ENCODE data around the gene CACNB4. TPM values are rescaled to one million over a fixed set of nuclear protein-coding genes. Genes with fewer than 3 reads are reported as not detected.

CACNB4 gene
- total RNA-seq, 2 donors from 2014 or later = 0.93 to 0.95 TPM

- no peaks in the 10 kb centered on the region for H3K9me3 ChIP-seq (ENCODE audit: control insufficient read depth, low read length)
- no peaks in the 10 kb centered on the region for H3K27me3 Mint-ChIP-seq (ENCODE audit: insufficient read depth)
- no peak overlapping the region for H3K27ac ChIP-seq (ENCODE audit: low read depth, low read length)
- H3K9ac ChIP-seq (ENCODE audit: extremely low read depth, low read length, poor library complexity, severe bottlenecking) = no peak overlapping the region
- DNase-seq = no peak
- H3K36me3 ChIP-seq (ENCODE audit: control insufficient read depth, insufficient read depth, low read length) = peaks cover 15% of the 10 kb centered on the region
- H3K4me3 Mint-ChIP-seq = no peak overlapping the region
- peaks cover 2% of the 10 kb centered on the region for H3K4me1 Mint-ChIP-seq
- peaks cover 2% of the 10 kb centered on the region for H3K9me3 Mint-ChIP-seq
- no peaks in the 10 kb centered on the region for H3K27me3 ChIP-seq (ENCODE audit: control insufficient read depth, insufficient read depth, low read length, poor library complexity, severe bottlenecking)
- WGBS, 2 experiments (ENCODE audit: insufficient coverage in 1 of 2, insufficient read length in 1 of 2) = 100% methylated on average over 1 of the region's 1 CpG
- no peak overlapping the region for H3K27ac Mint-ChIP-seq
- peaks cover 39% of the 10 kb centered on the region for H3K36me3 Mint-ChIP-seq (ENCODE audit: low read depth)
- no peak for TF ChIP-seq CTCF (conservative IDR thresholded peaks at IDR 0.05)
- no peaks in the 10 kb centered on the region for H3K4me1 ChIP-seq (ENCODE audit: control insufficient read depth, insufficient read depth, low read length)
- no peak overlapping the region for H3K4me3 ChIP-seq (ENCODE audit: low read length)
Observed at GRCh38 chr2:151790689-151791088, 308.2 kb downstream of the CACNB4 start.

GRCh38 chr2:151789055-151789834, 309.6 kb downstream of the CACNB4 start:
- Histone ChIP-seq H3K9ac (ENCODE audit: extremely low read depth, low read length, poor library complexity, severe bottlenecking) (no peak overlapping the region), H3K36me3 (ENCODE audit: control insufficient read depth, insufficient read depth, low read length) (peaks cover 21% of the 10 kb centered on the region), H3K27ac (ENCODE audit: low read depth, low read length) (no peak overlapping the region), H3K4me1 (ENCODE audit: control insufficient read depth, insufficient read depth, low read length) (no peaks in the 10 kb centered on the region), H3K27me3 (ENCODE audit: control insufficient read depth, insufficient read depth, low read length, poor library complexity, severe bottlenecking) (no peaks in the 10 kb centered on the region), H3K4me3 (ENCODE audit: low read length) (no peak overlapping the region), H3K9me3 (ENCODE audit: control insufficient read depth, low read length) (no peaks in the 10 kb centered on the region)
- no peak for TF ChIP-seq CTCF (conservative IDR thresholded peaks at IDR 0.05)
- H3K27ac Mint-ChIP-seq = no peak overlapping the region
- no peaks in the 10 kb centered on the region for H3K27me3 Mint-ChIP-seq (ENCODE audit: insufficient read depth)
- DNase-seq = no peak
- H3K4me3 Mint-ChIP-seq = no peak overlapping the region
- 86 to 92% methylated on average over 3 of the region's 4 CpGs for WGBS, 2 experiments (ENCODE audit: insufficient coverage in 1 of 2, insufficient read length in 1 of 2)
- peaks cover 2% of the 10 kb centered on the region for H3K9me3 Mint-ChIP-seq
- peaks cover 46% of the 10 kb centered on the region for H3K36me3 Mint-ChIP-seq (ENCODE audit: low read depth)
- H3K4me1 Mint-ChIP-seq = peaks cover 2% of the 10 kb centered on the region

GRCh38 chr2:151786483-151786882, 312.4 kb downstream of the CACNB4 start:
- TF ChIP-seq CTCF (conservative IDR thresholded peaks at IDR 0.05) = no peak

More at GRCh38 chr2:151786483-151786882, 312.4 kb downstream of the CACNB4 start:
- DNase-seq = no peak
- Mint-ChIP-seq H3K4me3 (no peak overlapping the region), H3K9me3 (no peaks in the 10 kb centered on the region), H3K27ac (no peak overlapping the region), H3K27me3 (ENCODE audit: insufficient read depth) (no peaks in the 10 kb centered on the region), H3K4me1 (peaks cover 2% of the 10 kb centered on the region), H3K36me3 (ENCODE audit: low read depth) (peaks cover 49% of the 10 kb centered on the region)
- Histone ChIP-seq H3K27me3 (ENCODE audit: control insufficient read depth, insufficient read depth, low read length, poor library complexity, severe bottlenecking) (no peaks in the 10 kb centered on the region), H3K27ac (ENCODE audit: low read depth, low read length) (no peak overlapping the region), H3K9ac (ENCODE audit: extremely low read depth, low read length, poor library complexity, severe bottlenecking) (no peak overlapping the region), H3K9me3 (ENCODE audit: control insufficient read depth, low read length) (no peaks in the 10 kb centered on the region), H3K4me1 (ENCODE audit: control insufficient read depth, insufficient read depth, low read length) (no peaks in the 10 kb centered on the region), H3K36me3 (ENCODE audit: control insufficient read depth, insufficient read depth, low read length) (peaks cover 25% of the 10 kb centered on the region), H3K4me3 (ENCODE audit: low read length) (no peak overlapping the region)
- WGBS, 2 experiments (ENCODE audit: insufficient coverage in 1 of 2, insufficient read length in 1 of 2) = 94 to 100% methylated on average over 1 of the region's 1 CpG

All from endodermal cell (in vitro differentiated cells).